ENCODE measurements around the gene CTDP1. TPM values are rescaled to one million over a fixed set of nuclear protein-coding genes. Genes with fewer than 3 reads are reported as not detected.

Gene CTDP1
- total RNA-seq, 1 experiment from 2014 or later: 22.5 TPM

GRCh38 chr18:79774111-79774510 is 94.5 kb downstream of the CTDP1 start:
- intact Hi-C loops (cut with micrococcal nuclease; ENCODE audit: unreplicated experiment): no loop called here
- no TSS peak for BruUV-seq (replicated peaks)
- POLR2A ChIA-PET (ENCODE audit: low non-redundant PET): no interaction called here
- H3K36me3 ChIP-seq (ENCODE audit: insufficient read depth, low read length, poor library complexity, severe bottlenecking): no peaks in the 10 kb centered on the region
- no peak overlapping the region for H3K4me3 ChIP-seq (ENCODE audit: low read depth, low read length, poor library complexity, severe bottlenecking)
- peaks cover 20% of the 10 kb centered on the region for H3K27me3 ChIP-seq (replicated peaks; ENCODE audit: insufficient read depth, low read depth, low read length, poor library complexity)
- H3K27ac ChIP-seq (ENCODE audit: low read depth, low read length, poor library complexity, severe bottlenecking): no peak overlapping the region
- no peak for DNase-seq (ENCODE audit: low spot score)
- no peaks in the 10 kb centered on the region for H3K9me3 ChIP-seq (ENCODE audit: low read depth, low read length, poor library complexity, severe bottlenecking)
- CTCF ChIA-PET: no interaction called here
- TF ChIP-seq, protein P1, sequence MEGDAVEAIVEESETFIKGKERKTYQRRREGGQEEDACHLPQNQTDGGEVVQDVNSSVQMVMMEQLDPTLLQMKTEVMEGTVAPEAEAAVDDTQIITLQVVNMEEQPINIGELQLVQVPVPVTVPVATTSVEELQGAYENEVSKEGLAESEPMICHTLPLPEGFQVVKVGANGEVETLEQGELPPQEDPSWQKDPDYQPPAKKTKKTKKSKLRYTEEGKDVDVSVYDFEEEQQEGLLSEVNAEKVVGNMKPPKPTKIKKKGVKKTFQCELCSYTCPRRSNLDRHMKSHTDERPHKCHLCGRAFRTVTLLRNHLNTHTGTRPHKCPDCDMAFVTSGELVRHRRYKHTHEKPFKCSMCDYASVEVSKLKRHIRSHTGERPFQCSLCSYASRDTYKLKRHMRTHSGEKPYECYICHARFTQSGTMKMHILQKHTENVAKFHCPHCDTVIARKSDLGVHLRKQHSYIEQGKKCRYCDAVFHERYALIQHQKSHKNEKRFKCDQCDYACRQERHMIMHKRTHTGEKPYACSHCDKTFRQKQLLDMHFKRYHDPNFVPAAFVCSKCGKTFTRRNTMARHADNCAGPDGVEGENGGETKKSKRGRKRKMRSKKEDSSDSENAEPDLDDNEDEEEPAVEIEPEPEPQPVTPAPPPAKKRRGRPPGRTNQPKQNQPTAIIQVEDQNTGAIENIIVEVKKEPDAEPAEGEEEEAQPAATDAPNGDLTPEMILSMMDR (conservative IDR thresholded peaks at IDR 0.05; ENCODE audit: low read depth, low read length): no peak
- no peak for TF ChIP-seq EZH2 (IDR thresholded peaks at IDR 0.05; ENCODE audit: borderline replicate concordance, low read depth, low read length, poor library complexity, severe bottlenecking)
- H3K4me1 ChIP-seq (ENCODE audit: insufficient read depth, low read length, poor library complexity, severe bottlenecking): no peaks in the 10 kb centered on the region

GRCh38 chr18:79775441-79776221 is 96.0 kb downstream of the CTDP1 start:
- intact Hi-C loops (cut with micrococcal nuclease; ENCODE audit: unreplicated experiment): no loop called here
- no peak overlapping the region for H3K4me3 ChIP-seq (ENCODE audit: low read depth, low read length, poor library complexity, severe bottlenecking)
- POLR2A ChIA-PET (ENCODE audit: low non-redundant PET): no interaction called here
- no peak overlapping the region for H3K27ac ChIP-seq (ENCODE audit: low read depth, low read length, poor library complexity, severe bottlenecking)
- H3K36me3 ChIP-seq (ENCODE audit: insufficient read depth, low read length, poor library complexity, severe bottlenecking): no peaks in the 10 kb centered on the region
- H3K4me1 ChIP-seq (ENCODE audit: insufficient read depth, low read length, poor library complexity, severe bottlenecking): no peaks in the 10 kb centered on the region
- no TSS peak for BruUV-seq (replicated peaks)
- no peak for DNase-seq (ENCODE audit: low spot score)
- H3K27me3 ChIP-seq (replicated peaks; ENCODE audit: insufficient read depth, low read depth, low read length, poor library complexity): peaks cover 16% of the 10 kb centered on the region
- TF ChIP-seq, protein P1 (conservative IDR thresholded peaks at IDR 0.05; ENCODE audit: low read depth, low read length): no peak
- no peak for TF ChIP-seq EZH2 (IDR thresholded peaks at IDR 0.05; ENCODE audit: borderline replicate concordance, low read depth, low read length, poor library complexity, severe bottlenecking)
- CTCF ChIA-PET: no interaction called here
- no peaks in the 10 kb centered on the region for H3K9me3 ChIP-seq (ENCODE audit: low read depth, low read length, poor library complexity, severe bottlenecking)

DNA sequence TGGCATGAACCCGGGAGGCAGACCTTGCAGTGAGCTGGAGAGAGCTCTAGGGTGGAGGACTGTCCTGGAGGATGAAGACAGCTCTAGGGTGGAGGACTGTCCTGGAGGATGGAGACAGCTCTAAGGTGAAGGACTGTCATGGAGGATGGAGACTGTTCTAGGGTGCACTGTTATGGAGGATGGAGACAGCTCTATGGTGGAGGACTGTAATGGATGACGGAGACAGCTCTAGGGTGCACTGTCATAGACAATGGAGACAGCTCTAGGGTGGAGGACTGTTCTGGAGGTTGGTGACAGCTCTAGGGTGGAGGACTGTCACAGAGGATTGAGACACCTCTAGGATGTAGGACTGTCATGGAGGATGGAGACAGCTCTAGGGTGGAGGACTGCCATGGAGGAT is 97.1 kb downstream of the CTDP1 start:
- TF ChIP-seq EZH2 (IDR thresholded peaks at IDR 0.05; ENCODE audit: borderline replicate concordance, low read depth, low read length, poor library complexity, severe bottlenecking): no peak
- TF ChIP-seq, protein P1 (conservative IDR thresholded peaks at IDR 0.05; ENCODE audit: low read depth, low read length): no peak
- no peak for DNase-seq (ENCODE audit: low spot score)
- Histone ChIP-seq H3K27ac (ENCODE audit: low read depth, low read length, poor library complexity, severe bottlenecking) (no peak overlapping the region), H3K36me3 (ENCODE audit: insufficient read depth, low read length, poor library complexity, severe bottlenecking) (no peaks in the 10 kb centered on the region), H3K27me3 (replicated peaks; ENCODE audit: insufficient read depth, low read depth, low read length, poor library complexity) (peaks cover 16% of the 10 kb centered on the region), H3K4me1 (ENCODE audit: insufficient read depth, low read length, poor library complexity, severe bottlenecking) (no peaks in the 10 kb centered on the region), H3K4me3 (ENCODE audit: low read depth, low read length, poor library complexity, severe bottlenecking) (no peak overlapping the region), H3K9me3 (ENCODE audit: low read depth, low read length, poor library complexity, severe bottlenecking) (no peaks in the 10 kb centered on the region)
- ChIA-PET POLR2A (ENCODE audit: low non-redundant PET) (no interaction called here), CTCF (no interaction called here)
- intact Hi-C loops (cut with micrococcal nuclease; ENCODE audit: unreplicated experiment): no loop called here
- no TSS peak for BruUV-seq (replicated peaks)

All from A673 (cell line).